Esophagus muscularis mucosa (tissue), 4 donors: ENCODE results near the gene LPCAT3. TPM values are rescaled to one million over a fixed set of nuclear protein-coding genes. Genes with fewer than 3 reads are reported as not detected.

ENCODE experiments used
- DNase-seq: peaks from one replicate; pipeline ENCODE4 v3.0.0-alpha.2; 2017; ENCODE audit errors: extremely low spot score
- H3K27ac ChIP-seq, 4 donors: fragments of 200-600 bp; sonication (generic); replicated peaks in 1 of 4; 1 replicate in 3 of 4; 2 replicates in 1 of 4; pipeline ENCODE4 v1.5.1; 2016 to 2019; ENCODE audit warnings: mild to moderate bottlenecking in 1 of 4
- H3K27me3 ChIP-seq, 4 donors: fragments of 200-600 bp; sonication (generic); one replicate each; pipeline versions ENCODE4 v1.5.1 to v1.6.0; 2016 to 2019
- H3K36me3 ChIP-seq, 4 donors: fragments of 200-600 bp; sonication (generic); one replicate each; pipeline ENCODE4 v1.5.1; 2016 to 2019
- H3K4me1 ChIP-seq, 4 donors: fragments of 200-600 bp; sonication (generic); one replicate each; pipeline ENCODE4 v1.5.1; 2016 to 2019
- H3K4me3 ChIP-seq, 4 donors: fragments of 200-600 bp; sonication (generic); 1 replicate in 2 of 4; 2 replicates in 2 of 4; pipeline ENCODE4 v1.5.1; 2016 to 2019; ENCODE audit warnings: mild to moderate bottlenecking in 4 of 4, moderate library complexity in 1 of 4
- H3K9me3 ChIP-seq, 4 donors: fragments of 200-600 bp; sonication (generic); 1 replicate in 3 of 4; 2 replicates in 1 of 4; pipeline ENCODE4 v1.5.1; 2016 to 2019
- EP300 ChIP-seq: sonication (generic); formaldehyde crosslinking; IDR thresholded peaks from one replicate; pipeline ENCODE4 v1.6.1; 2017; ENCODE audit warnings: antibody characterized with exemption
- POLR2A ChIP-seq: fragments of 450-650 bp; IDR thresholded peaks from one replicate; pipeline ENCODE4 v1.6.1; 2017; ENCODE audit warnings: antibody characterized with exemption, moderate library complexity, mild to moderate bottlenecking, low read depth
- POLR2AphosphoS5 ChIP-seq, 2 donors: sonication (generic); formaldehyde crosslinking; IDR thresholded peaks; one replicate each; pipeline ENCODE4 v1.6.1; 2017; ENCODE audit warnings: antibody characterized with exemption in 2 of 2
- WGBS: methylation state at CpG from one replicate; pipeline ENCODE4 v1.1.5; 2018; 5-methylcytosine and 5-hydroxymethylcytosine counted together
- intact Hi-C: fragments of 100-400 bp; cut with DNase I; formaldehyde crosslinking; loops from one replicate; pipeline ENCODE4 v1.15.1; 2023
- total RNA-seq, 4 donors: library from RNA; depleted of rRNA; stranded (reverse); fragments of >200 nt; gene quantifications; one replicate each; pipeline versions ENCODE4 v1.1.0 to v1.2.1, GENCODE V29; 2016
- TF ChIP-seq, protein P1 (sequence below), 3 experiments: fragments of 200-600 bp in 2 of 3; fragments of 450-650 bp in 1 of 3; sonication (generic) in 2 of 3; IDR thresholded peaks; one replicate each; pipeline ENCODE4 v1.5.1; 2017 to 2019; ENCODE audit warnings: antibody characterized with exemption in 3 of 3, mild to moderate bottlenecking in 2 of 3, moderate library complexity in 1 of 3

LPCAT3 gene
- total RNA-seq, 4 donors from 2014 or later = 21.6 to 33.3 (median 26.2) TPM

DNA sequence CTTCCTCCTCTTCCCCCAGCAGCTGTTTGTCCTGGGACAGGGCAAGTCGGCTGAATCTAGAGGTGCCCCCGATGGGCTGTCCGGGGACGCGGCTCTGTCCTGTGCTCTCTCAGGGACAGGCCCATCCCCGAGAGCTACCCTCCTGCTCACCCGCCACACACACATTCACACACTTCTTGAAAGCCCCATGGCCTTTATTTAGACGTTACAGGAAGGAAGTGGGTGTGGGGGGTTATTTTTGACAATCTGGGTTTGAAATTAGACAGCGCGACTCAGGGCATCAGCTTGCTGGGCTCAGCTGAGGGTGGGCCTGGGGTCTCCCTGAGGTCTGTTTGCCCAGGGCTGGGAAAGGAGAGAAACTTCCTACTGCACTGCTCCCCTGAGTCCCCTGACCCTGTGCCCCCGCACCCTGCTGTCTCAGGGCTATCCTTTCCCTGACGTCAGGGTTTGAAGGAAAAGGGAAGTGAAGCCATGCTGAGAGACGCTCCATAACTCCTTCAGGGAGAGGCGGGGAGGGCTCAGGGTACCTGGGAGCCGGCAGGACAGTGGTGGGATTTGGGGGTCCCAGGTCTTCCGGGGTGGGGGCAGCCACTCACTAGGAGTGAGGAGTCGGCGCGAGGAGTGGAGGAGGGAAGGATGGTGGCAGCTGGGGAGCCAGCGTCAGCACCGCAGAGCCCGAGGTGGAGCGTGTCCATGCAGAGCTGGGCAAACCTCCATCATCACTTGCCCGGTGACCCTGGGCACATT lies 59.0 kb downstream of the LPCAT3 start:
- 66% methylated on average over 22 of the region's 24 CpGs for WGBS
- TF ChIP-seq, protein P1, sequence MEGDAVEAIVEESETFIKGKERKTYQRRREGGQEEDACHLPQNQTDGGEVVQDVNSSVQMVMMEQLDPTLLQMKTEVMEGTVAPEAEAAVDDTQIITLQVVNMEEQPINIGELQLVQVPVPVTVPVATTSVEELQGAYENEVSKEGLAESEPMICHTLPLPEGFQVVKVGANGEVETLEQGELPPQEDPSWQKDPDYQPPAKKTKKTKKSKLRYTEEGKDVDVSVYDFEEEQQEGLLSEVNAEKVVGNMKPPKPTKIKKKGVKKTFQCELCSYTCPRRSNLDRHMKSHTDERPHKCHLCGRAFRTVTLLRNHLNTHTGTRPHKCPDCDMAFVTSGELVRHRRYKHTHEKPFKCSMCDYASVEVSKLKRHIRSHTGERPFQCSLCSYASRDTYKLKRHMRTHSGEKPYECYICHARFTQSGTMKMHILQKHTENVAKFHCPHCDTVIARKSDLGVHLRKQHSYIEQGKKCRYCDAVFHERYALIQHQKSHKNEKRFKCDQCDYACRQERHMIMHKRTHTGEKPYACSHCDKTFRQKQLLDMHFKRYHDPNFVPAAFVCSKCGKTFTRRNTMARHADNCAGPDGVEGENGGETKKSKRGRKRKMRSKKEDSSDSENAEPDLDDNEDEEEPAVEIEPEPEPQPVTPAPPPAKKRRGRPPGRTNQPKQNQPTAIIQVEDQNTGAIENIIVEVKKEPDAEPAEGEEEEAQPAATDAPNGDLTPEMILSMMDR (IDR thresholded peaks at IDR 0.05) = no peak
- TF ChIP-seq POLR2AphosphoS5 (IDR thresholded peaks at IDR 0.05) (no peak), EP300 (no peak), POLR2A (no peak)
- H3K27ac ChIP-seq = peak overlapping the region in 3 of 4 donors; percentile 38 to 57 (median 46)
- H3K27me3 ChIP-seq = no peaks in the 10 kb centered on the region
- intact Hi-C loops = no loop called here
- DNase-seq = no peak
- no peaks in the 10 kb centered on the region for H3K9me3 ChIP-seq
- peaks cover 40 to 54% (median 46%) of the 10 kb centered on the region in 4 donors for H3K4me1 ChIP-seq
- H3K36me3 ChIP-seq = no peaks in the 10 kb centered on the region
- peak overlapping the region in 1 of 4 donors; percentile 5 for H3K4me3 ChIP-seq

DNA sequence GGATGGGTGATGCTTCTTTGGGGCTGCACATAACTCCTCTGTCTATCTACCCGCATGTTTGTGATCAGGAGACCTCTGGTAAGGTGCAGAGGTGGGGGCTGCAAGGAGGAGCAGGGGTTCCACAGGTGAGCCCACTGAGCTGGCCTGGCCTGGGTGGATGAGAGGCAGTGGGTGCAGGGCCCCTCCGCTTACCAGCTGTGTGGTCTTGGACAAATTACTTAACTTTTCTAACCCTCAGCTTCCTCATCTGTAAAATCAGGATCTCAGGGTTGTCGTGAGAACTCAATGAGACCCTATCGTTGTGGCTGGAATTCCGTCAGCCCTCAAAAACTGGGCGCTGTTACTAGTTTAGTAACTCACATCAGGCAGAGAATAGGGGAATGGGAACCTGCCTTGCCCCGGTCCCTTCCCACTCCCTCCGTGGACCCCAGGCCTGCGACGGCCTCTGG lies 59.6 kb downstream of the LPCAT3 start:
- Histone ChIP-seq H3K4me3 (peak overlapping the region in 1 of 4 donors; percentile 5), H3K36me3 (no peaks in the 10 kb centered on the region), H3K27ac (peak overlapping the region; percentile 34 to 57 (median 42)), H3K9me3 (no peaks in the 10 kb centered on the region), H3K4me1 (peaks cover 40 to 55% (median 47%) of the 10 kb centered on the region in 4 donors), H3K27me3 (no peaks in the 10 kb centered on the region)
- no peak for DNase-seq
- TF ChIP-seq POLR2A = no peak
- TF ChIP-seq EP300 = no peak
- TF ChIP-seq, protein P1 (IDR thresholded peaks at IDR 0.05) = no peak
- no peak for TF ChIP-seq POLR2AphosphoS5 (IDR thresholded peaks at IDR 0.05)
- intact Hi-C loops = no loop called here
- WGBS = 82% methylated on average over 10 of the region's 10 CpGs

DNA sequence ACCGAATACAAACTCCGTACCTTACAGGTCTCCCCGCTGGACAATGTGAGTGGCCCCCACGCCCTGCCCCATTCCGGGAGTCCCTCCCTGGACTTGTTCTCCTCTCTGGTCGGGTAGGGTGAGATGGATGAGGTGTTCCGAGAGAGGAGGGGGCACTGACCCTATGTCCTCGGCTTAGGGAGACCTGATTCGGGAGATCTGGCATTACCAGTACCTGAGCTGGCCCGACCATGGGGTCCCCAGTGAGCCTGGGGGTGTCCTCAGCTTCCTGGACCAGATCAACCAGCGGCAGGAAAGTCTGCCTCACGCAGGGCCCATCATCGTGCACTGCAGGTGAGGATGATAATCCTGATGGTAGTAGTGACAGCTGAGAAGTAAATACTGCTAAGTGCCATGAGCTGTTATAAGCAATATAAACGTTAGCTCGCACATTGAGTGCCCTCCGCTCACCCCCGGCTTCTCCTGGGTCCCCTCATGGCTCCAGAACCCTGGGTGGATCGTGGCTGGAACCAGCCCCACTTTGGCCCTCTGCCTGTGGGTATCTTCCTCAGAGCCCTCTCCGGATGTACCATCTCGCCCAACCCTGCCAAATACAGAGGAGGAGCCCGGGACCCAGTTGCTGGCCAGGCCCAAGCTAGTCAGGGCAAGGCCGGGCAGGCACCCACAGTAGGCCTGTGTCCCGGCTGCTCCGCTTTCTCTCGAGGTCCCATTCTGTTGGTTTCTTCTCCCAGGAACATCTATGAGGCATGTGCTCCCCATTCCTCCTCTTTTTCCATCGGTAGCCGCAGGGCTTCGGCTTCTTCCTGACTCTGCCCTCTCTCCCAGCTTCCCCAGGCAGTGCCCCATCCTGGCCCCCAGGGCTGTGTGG lies 60.3 kb downstream of the LPCAT3 start:
- Histone ChIP-seq H3K4me1 (peaks cover 35 to 55% (median 49%) of the 10 kb centered on the region in 4 donors), H3K27me3 (no peaks in the 10 kb centered on the region), H3K9me3 (no peaks in the 10 kb centered on the region), H3K4me3 (no peak overlapping the region), H3K36me3 (no peaks in the 10 kb centered on the region), H3K27ac (peak overlapping the region in 2 of 4 donors; percentile 34 to 46)
- intact Hi-C loops = no loop called here
- WGBS = 78% methylated on average over 16 of the region's 28 CpGs
- DNase-seq = no peak
- TF ChIP-seq EP300 (no peak), POLR2A (no peak), POLR2AphosphoS5 (IDR thresholded peaks at IDR 0.05) (no peak)

DNA sequence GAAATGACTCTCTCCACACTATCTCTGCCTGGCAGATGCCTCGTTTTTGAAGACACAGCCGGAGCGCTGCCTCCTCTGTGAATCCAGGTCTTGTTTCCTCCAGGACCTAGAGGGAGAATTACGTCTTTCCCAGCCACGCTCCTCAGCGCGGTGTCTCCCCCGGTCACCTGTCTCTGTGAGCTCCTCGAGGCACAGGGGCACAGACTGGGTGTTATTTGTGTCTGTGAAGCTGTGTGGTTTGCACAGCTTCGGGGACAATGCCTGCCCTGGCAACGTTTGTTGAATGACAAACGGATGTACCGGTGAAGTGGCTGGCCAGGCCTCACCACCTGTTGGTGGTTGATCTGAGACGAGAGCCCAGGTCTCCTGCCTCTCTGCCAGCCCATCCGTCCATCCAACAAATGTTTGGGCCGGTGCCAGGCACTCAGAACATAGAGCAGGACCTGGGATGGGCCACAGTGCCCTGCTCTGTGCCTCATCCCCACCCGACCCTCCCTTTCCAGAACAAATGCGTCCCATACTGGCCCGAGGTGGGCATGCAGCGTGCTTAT lies 61.0 kb downstream of the LPCAT3 start:
- no peaks in the 10 kb centered on the region for H3K9me3 ChIP-seq
- intact Hi-C loops = no loop called here
- H3K36me3 ChIP-seq = no peaks in the 10 kb centered on the region
- H3K4me3 ChIP-seq = no peak overlapping the region
- DNase-seq = no peak
- H3K4me1 ChIP-seq = peaks cover 28 to 50% (median 44%) of the 10 kb centered on the region in 4 donors
- H3K27me3 ChIP-seq = no peaks in the 10 kb centered on the region
- no peak overlapping the region for H3K27ac ChIP-seq
- WGBS = 89% methylated on average over 9 of the region's 20 CpGs
- TF ChIP-seq, protein P1 (IDR thresholded peaks at IDR 0.05) = no peak
- TF ChIP-seq POLR2AphosphoS5 (IDR thresholded peaks at IDR 0.05) (no peak), POLR2A (no peak), EP300 (no peak)
